Myometrial cell (primary cell): ENCODE results near the gene CD276. TPM values are rescaled to one million over a fixed set of nuclear protein-coding genes. Genes with fewer than 3 reads are reported as not detected.

Experiments
- total RNA-seq: library from RNA; depleted of rRNA; stranded (reverse); fragments of >200 nt; gene quantifications from 2 replicates; pipeline ENCODE4 v1.2.3, GENCODE V29; 2015

CD276 gene
- 173 and 182 TPM in 2 replicates for total RNA-seq

GRCh38 chr15:73683777-73684580, at the start of gene CD276:
Gene CD276, plus strand, starts transcription at chr15:73684383. Its CDS starts 15,257 bp downstream, at chr15:73699640.

DNA sequence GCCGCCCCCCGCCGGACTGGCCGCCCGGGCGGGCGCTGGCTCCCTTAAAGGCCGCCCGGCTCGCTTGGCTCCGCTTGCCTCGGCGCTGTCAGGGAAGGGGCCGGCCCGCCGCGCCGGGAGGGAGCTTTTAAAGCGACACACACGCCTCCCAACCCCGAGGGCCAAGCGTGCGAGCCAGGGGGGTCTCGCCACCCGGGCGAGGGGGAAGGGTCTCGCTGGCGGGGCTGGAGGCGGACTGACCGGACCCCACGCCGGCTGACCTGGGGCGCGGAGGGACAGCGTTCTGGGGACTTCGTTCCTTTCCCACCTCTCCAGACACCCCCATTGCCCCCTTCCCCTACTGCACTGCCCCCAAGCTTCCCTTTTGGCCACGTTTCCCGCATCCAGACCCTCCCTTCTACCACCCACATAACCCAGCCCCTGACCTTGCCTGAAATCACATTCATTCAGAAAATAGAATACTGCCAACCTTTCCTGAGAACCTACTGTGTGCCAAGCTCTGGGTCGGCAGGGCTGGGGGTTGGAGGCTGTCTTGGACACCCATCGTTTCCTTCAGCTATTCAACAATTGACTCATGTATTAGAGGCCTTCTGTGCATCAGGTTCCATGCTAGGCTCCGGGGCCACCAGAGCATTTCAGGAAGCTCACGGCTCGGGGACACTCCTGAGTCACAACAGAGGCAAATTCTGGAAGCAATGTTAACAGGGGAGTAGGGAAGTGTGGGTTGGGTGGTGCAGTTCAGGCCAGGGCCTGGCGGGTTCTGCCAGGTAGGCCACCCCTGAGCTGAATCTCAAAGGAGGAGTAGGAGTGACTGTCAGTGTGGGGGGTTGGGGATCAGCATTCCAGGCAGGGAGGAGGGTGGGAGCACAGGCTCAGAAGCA, 69.3 kb downstream of the CD276 start, which contains the start of gene INSYN1:
INSYN1 (minus strand) TSS at position 102 of the 881 bp plus-strand sequence. CDS start 2,221 bp downstream, outside the sequence.

Other genes starting within 250 kb of the CD276 start
- gene REC114, start 241.2 kb upstream of the CD276 start, total RNA-seq = not detected in 2 replicates
- 133 and 148 TPM in 2 replicates for gene NPTN, start 51.0 kb upstream of the CD276 start, total RNA-seq
- not detected in 2 replicates for gene INSYN1, start 69.0 kb downstream of the CD276 start, total RNA-seq
- gene TBC1D21, start 189.2 kb downstream of the CD276 start, total RNA-seq = not detected in 2 replicates
- gene LOXL1, start 242.1 kb downstream of the CD276 start, total RNA-seq = 43.4 and 44.7 TPM in 2 replicates